GM12878 (cell line): ENCODE measurements around the gene ABCC5. TPM values are rescaled to one million over a fixed set of nuclear protein-coding genes. Genes with fewer than 3 reads are reported as not detected.

ENCODE experiments used
- ATAC-seq: fragments of 200-7000 bp; cut with Tn5 transposase; 3 replicates; pipeline ENCODE4 v1.9.1; 2020; ENCODE audit warnings: mild to moderate bottlenecking, moderate library complexity
- BruUV-seq: library from RNA; stranded (reverse); fragments of 400-500 nt; replicated peaks from 2 replicates; lab custom pipeline; 2021; lab: Mats Ljungman, UMichigan
- CTCF ChIA-PET: fragments of 300-600 bp; sonication (Branson Sonifier 250); formaldehyde crosslinking; extraction: SDS; loops from one replicate; lab custom pipeline; 2021; ENCODE audit warnings: inconsistent platforms; lab: Yijun Ruan, JAX
- POLR2A ChIA-PET: fragments of 350-600 bp; formaldehyde crosslinking; extraction: SDS; loops from one replicate; lab custom pipeline; 2021; ENCODE audit warnings: inconsistent platforms; lab: Charles Lee
- RAD21 ChIA-PET: fragments of 300-600 bp; sonication (Branson Sonifier 250); formaldehyde crosslinking; loops from one replicate; lab custom pipeline; 2023; ENCODE audit warnings: antibody characterized with exemption; ENCODE audit not compliant: unreplicated experiment; lab: Charles Lee
- SMC1A ChIA-PET: fragments of 300-600 bp; sonication (Branson Sonifier 250); formaldehyde crosslinking; loops from one replicate; lab custom pipeline; 2023; ENCODE audit not compliant: unreplicated experiment, uncharacterized antibody; lab: Charles Lee
- DNase-seq: peaks from one replicate; pipeline ENCODE4 v3.0.0-alpha.2; 2011; ENCODE audit warnings: low read depth, low spot score
- FAIRE-seq: peaks from 3 replicates; lab custom pipeline; 2011; peaks lifted over from hg19 to GRCh38; lab: Jason Lieb, UNC
- H2AFZ ChIP-seq: 2 replicates; pipeline ENCODE4 v1.6.0; 2011; ENCODE audit warnings: low read depth, low read length, control low read depth; ENCODE audit not compliant: control insufficient read depth
- H3K27ac ChIP-seq: 2 replicates; pipeline ENCODE4 v1.5.1; 2011; ENCODE audit warnings: control low read depth; ENCODE audit not compliant: control insufficient read depth, insufficient read depth
- H3K27me3 ChIP-seq, 2 experiments: replicated peaks in 1 of 2; 2 replicates each; pipeline versions ENCODE4 v1.6.0 to v1.6.1; 2011; ENCODE audit warnings: low read length in 1 of 2; ENCODE audit not compliant: control insufficient read depth in 2 of 2, insufficient read depth in 2 of 2
- H3K36me3 ChIP-seq, 2 experiments: 2 replicates each; pipeline ENCODE4 v1.5.1; 2011; ENCODE audit warnings: low read length in 1 of 2; ENCODE audit not compliant: control insufficient read depth in 2 of 2, insufficient read depth in 2 of 2
- H3K4me1 ChIP-seq: 2 replicates; pipeline ENCODE4 v1.6.1; 2011; ENCODE audit warnings: mild to moderate bottlenecking, low read length, moderate library complexity, mixed read lengths; ENCODE audit not compliant: control insufficient read depth, insufficient read depth
- H3K4me2 ChIP-seq: 2 replicates; pipeline ENCODE4 v1.6.0; 2011; ENCODE audit warnings: control low read depth; ENCODE audit not compliant: control insufficient read depth, insufficient read depth
- H3K4me3 ChIP-seq: fragments of 200-600 bp; sonication (generic); 2 replicates; pipeline ENCODE4 v1.5.1; 2016
- H3K79me2 ChIP-seq: 2 replicates; pipeline ENCODE4 v1.6.0; 2011; ENCODE audit warnings: low read length; ENCODE audit not compliant: control insufficient read depth, insufficient read depth
- H3K9ac ChIP-seq: 2 replicates; pipeline ENCODE4 v1.8.0; 2011; ENCODE audit warnings: low read length, control low read depth, mixed read lengths; ENCODE audit not compliant: control insufficient read depth, insufficient read depth
- H3K9me3 ChIP-seq: replicated peaks from 3 replicates; pipeline ENCODE4 v1.5.1; 2011; ENCODE audit warnings: mild to moderate bottlenecking, low read length; ENCODE audit not compliant: control insufficient read depth, insufficient read depth
- H4K20me1 ChIP-seq: 2 replicates; pipeline ENCODE4 v1.6.0; 2011; ENCODE audit not compliant: control insufficient read depth, insufficient read depth
- MEF2A ChIP-seq: IDR thresholded peaks from 2 replicates; pipeline ENCODE4 v1.6.1; 2011; ENCODE audit warnings: low read depth, mild to moderate bottlenecking, low read length, moderate library complexity; ENCODE audit not compliant: insufficient read depth
- TAF1 ChIP-seq: IDR thresholded peaks from 2 replicates; pipeline ENCODE4 v1.6.1; 2011; ENCODE audit warnings: mild to moderate bottlenecking, low read depth, low read length, borderline replicate concordance
- ZBTB11 ChIP-seq: fragments of 450-650 bp; formaldehyde crosslinking; IDR thresholded peaks from 2 replicates; pipeline ENCODE4 v1.5.0; 2022; ENCODE audit warnings: mild to moderate bottlenecking, missing genetic modification characterization
- ZZZ3 ChIP-seq: IDR thresholded peaks from 2 replicates; pipeline ENCODE4 v1.6.1; 2011; ENCODE audit warnings: low read depth; ENCODE audit not compliant: control insufficient read depth, insufficient read length
- WGBS: methylation state at CpG from one replicate; pipeline ENCODE4 v1.1.6; 2016; ENCODE audit warnings: low lambda C conversion rate; ENCODE audit not compliant: insufficient replicate concordance, insufficient coverage; ENCODE audit errors: missing lambda C conversion rate; 5-methylcytosine and 5-hydroxymethylcytosine counted together
- in situ Hi-C: fragments of 300-500 bp; cut with MboI; formaldehyde crosslinking; loops from 9 replicates; pipeline ENCODE4 v1.14.3; 2018; ENCODE audit warnings: mixed read lengths
- intact Hi-C: fragments of 100-400 bp; cut with micrococcal nuclease; formaldehyde crosslinking; loops from one replicate; pipeline ENCODE4 v1.14.2; 2022; ENCODE audit not compliant: unreplicated experiment
- polyA plus RNA-seq, 11 experiments: library from polyadenylated mRNA; depleted of rRNA in 4 of 11; unstranded in 6 of 11; stranded (reverse) in 5 of 11; fragments of >200 nt; fragmentation: Nextera tagmentation in 4 of 11; fragmentation: Illumina TruSeq in 1 of 11; extraction: Ambion mirVana in 4 of 11; extraction: Trizol in 1 of 11; gene quantifications; 1 replicate in 1 of 11; 2 replicates in 10 of 11; pipeline versions ENCODE4 v1.2.1 to v1.2.3, GENCODE V29; 2011 to 2016; ENCODE audit warnings: inconsistent platforms in 2 of 11, missing spikeins in 2 of 11, low read depth in 1 of 11
- total RNA-seq, 4 experiments: library from RNA; depleted of rRNA in 3 of 4; stranded (reverse); fragments of >200 nt in 3 of 4; fragmentation: Illumina TruSeq in 1 of 4; extraction: Trizol in 1 of 4; gene quantifications; 2 replicates each; pipeline versions ENCODE4 v1.2.1 to v1.2.3, GENCODE V29; 2013 to 2021

ABCC5 gene
- total and polyA plus RNA-seq, 10 of the 15 experiments (the other 5 are each of a cell fraction or from before 2014, with no cell fraction given), result 6.0 to 17.8 (median 9.7) TPM

- TF ChIP-seq MEF2A, result no peak
- TF ChIP-seq, all 136 proteins: peak for 0
Observed at GRCh38 chr3:183959214-183959613, 58.5 kb downstream of the ABCC5 start (continued).

GRCh38 chr3:183958775-183959174 is 58.9 kb downstream of the ABCC5 start:
- no peak overlapping the region for H3K4me2 ChIP-seq
- H3K9ac ChIP-seq, result no peak overlapping the region
- H3K79me2 ChIP-seq, result no peaks in the 10 kb centered on the region
- no peaks in the 10 kb centered on the region for H4K20me1 ChIP-seq
- no peak overlapping the region for H3K27ac ChIP-seq
- ChIA-PET SMC1A (no interaction called here), CTCF (no interaction called here), RAD21 (no interaction called here), POLR2A (no interaction called here)
- BruUV-seq, result no TSS peak
- H3K27me3 ChIP-seq, result no peaks in the 10 kb centered on the region
- no peak overlapping the region for H3K4me3 ChIP-seq
- FAIRE-seq (no peak), DNase-seq (no peak), ATAC-seq (no peak)
- WGBS, result 97% methylated on average over 4 of the region's 4 CpGs
- intact Hi-C loops (no loop called here), in situ Hi-C loops (no loop called here)
- H3K36me3 ChIP-seq, result no peaks in the 10 kb centered on the region
- H3K4me1 ChIP-seq, result no peaks in the 10 kb centered on the region
- H2AFZ ChIP-seq, result no peak overlapping the region
- no peaks in the 10 kb centered on the region; the same call in 2 of the 3 replicates for H3K9me3 ChIP-seq
- no peak for TF ChIP-seq TAF1
- TF ChIP-seq ZZZ3, result no peak
- no peak for TF ChIP-seq ZBTB11
